GM19324 (cell line): Measurements from ENCODE around the gene OXCT2.
"Not testable (repeated sequence)": the region's sequence is repeated elsewhere in the genome, so short reads cannot be mapped to it uniquely, and the experiment has no call there.

ENCODE experiments used
- ATAC-seq: cut with Tn5 transposase; IDR thresholded peaks from one replicate; pipeline ENCODE4 v1.9.1; 2021; ENCODE audit warnings: mild to moderate bottlenecking, moderate library complexity; ENCODE audit not compliant: unreplicated experiment, low FRiP score

OXCT2 gene

GRCh38 chr1:39787964-39788363 lies 16.8 kb upstream of the OXCT2 start:
- ATAC-seq, result not testable (repeated sequence)

GRCh38 chr1:39787468-39787867 lies 16.3 kb upstream of the OXCT2 start:
- no peak for ATAC-seq

- ATAC-seq, result not testable (repeated sequence)
Observed at GRCh38 chr1:39787108-39787375, 15.9 kb upstream of the OXCT2 start.

DNA sequence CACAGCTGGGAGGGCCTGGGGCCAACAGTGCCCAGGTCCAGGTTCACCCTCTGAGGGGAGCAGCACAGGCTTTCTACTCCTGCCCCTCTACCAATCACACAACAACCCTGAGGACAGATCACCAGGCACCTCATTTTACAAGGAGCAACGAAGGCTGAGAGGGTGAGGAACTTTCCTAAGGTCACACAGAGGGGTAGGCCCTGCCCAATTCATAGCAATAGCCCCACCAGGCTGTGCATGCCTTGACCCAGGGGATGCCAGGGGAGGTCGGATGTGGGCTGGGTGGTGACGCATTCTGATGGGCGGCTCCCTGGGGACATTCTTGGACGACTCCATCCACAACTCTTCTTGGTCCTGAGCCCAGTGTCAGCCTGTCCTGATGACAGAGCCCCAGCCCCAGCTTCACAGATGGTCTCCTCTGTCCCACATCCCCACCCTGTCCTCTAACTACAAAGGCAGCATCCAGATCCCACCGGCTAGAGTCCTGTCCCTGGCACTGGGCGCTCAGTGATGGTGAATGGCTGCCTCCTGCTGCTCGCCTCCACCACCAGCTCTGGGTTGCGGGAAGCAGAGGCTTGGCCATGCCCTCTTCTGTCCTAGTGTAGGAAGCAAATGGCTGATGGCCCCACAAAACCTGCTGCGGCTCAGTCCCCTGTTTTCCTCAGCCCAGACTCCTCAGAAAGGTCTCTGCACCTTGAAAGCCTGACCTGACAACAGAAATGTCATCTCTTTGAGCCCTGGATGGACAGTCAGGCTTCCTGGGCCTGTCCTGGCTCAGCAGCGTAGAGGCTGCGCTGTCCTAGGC lies 15.4 kb upstream of the OXCT2 start:
- ATAC-seq, result not testable (repeated sequence)

DNA sequence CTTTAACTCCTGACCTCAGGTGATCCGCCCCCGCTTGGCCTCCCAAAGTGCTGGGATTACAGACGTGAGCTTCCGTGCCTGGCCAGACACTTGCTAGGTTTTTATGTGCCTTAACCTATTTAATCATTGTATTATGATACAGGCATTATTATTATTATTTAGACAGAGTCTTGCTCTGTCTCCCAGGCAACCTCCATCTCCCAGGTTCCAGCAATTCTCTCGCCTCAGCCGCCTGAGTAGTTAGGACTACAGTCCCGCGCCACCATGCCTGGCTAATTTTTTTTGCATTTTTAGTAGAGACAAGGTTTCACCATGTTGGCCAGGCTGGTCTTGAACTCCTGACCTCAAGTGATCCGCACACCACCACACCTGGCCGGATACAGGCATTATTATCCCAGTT lies 11.5 kb upstream of the OXCT2 start:
- not testable (repeated sequence) for ATAC-seq

GRCh38 chr1:39782103-39782502 lies 11.0 kb upstream of the OXCT2 start:
- ATAC-seq, result no peak

DNA sequence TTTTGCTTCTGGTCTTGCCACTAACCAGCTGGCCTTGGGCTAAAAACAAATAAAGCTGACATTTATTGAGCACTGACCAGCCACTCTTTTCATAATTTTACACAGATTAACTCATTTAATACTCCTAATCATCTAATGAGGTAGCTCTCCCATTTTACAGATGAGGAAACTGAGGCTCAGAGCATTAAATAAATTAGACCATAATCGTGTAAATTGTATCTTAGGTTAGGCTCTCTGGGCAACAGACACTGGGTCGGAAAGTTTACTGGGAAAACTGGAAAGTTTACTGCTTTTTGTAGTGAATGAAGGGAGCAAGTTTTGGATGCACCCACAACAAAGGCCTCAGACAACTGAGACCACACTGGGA lies 10.2 kb upstream of the OXCT2 start:
- ATAC-seq, result no peak

DNA sequence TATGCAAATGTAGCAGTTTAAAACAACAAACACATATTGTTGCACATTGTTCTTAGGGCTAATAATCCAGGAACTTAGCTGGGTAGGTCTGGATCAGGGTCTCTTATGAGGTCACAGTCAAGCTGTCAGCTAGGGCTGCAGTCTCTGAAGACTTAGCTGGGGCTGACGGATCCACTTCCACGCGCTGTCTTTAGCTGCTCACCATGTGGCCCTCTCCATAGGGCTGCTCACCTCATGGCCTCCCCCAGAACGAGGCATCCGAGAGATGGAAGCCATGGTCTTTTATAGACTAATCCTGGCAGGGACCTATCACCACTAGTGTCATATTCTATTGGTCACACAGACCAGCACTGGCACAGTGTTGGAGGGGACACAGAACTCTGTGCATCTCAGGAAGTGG lies 8.7 kb upstream of the OXCT2 start:
- no peak for ATAC-seq

DNA sequence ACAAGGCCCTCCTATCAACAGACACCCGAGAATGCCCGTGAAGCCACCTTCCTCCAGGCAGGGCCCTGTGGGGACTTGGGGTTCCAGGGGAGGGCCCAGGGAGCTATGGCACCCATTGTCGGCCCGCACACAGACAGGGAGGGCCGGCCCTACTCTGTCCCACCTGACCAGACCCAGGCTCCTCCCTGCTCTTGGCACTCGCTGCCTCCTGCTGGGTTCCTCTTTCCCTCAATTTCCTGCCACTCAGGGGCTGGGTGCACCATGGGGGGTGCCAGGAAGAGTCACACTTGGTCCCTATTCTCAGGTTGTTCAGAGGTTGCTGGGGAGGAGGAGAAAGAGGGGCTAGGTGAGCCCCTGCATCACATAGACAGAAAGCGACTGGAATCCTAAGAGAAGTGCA lies 8.0 kb upstream of the OXCT2 start:
- ATAC-seq, result no peak

GRCh38 chr1:39778463-39779099 lies 7.4 kb upstream of the OXCT2 start:
- not testable (repeated sequence) for ATAC-seq

DNA sequence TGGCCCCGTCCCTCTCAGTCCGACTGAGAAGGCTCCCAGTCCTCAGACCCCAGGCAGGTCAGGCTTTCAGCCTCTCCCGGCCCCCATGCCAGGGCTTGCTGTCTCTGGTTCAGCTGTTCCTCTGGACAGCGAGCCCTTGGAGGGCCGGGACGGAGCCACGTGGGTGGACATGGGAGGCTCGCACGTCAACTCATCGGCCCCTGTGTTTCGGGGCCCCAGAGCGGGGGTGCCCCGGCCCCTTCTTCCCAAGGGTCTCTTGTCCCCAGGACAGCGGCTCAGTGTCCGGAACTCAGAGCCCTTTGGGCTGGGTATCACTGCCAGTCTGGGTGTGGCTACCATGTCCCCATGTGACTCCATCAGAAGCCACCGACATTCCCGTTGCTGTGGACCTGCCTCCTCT lies 6.7 kb upstream of the OXCT2 start:
- not testable (repeated sequence) for ATAC-seq

DNA sequence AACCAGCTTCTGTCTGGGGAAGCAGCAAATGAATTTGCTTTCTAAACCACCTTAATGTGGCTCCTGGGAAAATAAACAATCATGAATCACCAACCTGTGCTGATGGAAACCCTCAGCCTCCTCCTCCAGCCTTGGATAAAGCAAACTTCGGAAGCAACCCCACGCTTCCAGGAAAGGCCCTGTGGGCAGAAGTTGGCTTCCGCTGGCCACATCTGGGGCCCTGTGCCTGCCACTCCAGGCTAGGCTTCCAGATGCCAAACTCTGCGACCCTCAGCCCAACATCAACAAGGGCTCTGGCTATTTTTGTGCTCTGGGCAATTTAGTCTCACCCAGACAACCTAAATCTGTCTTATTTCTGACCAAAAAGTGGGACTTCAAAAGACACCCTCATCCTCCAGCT lies 6.2 kb upstream of the OXCT2 start:
- no peak for ATAC-seq

- ATAC-seq, result no peak
Observed at GRCh38 chr1:39776886-39777285, 5.7 kb upstream of the OXCT2 start.

GRCh38 chr1:39776400-39776713 lies 5.2 kb upstream of the OXCT2 start:
- ATAC-seq, result no peak

DNA sequence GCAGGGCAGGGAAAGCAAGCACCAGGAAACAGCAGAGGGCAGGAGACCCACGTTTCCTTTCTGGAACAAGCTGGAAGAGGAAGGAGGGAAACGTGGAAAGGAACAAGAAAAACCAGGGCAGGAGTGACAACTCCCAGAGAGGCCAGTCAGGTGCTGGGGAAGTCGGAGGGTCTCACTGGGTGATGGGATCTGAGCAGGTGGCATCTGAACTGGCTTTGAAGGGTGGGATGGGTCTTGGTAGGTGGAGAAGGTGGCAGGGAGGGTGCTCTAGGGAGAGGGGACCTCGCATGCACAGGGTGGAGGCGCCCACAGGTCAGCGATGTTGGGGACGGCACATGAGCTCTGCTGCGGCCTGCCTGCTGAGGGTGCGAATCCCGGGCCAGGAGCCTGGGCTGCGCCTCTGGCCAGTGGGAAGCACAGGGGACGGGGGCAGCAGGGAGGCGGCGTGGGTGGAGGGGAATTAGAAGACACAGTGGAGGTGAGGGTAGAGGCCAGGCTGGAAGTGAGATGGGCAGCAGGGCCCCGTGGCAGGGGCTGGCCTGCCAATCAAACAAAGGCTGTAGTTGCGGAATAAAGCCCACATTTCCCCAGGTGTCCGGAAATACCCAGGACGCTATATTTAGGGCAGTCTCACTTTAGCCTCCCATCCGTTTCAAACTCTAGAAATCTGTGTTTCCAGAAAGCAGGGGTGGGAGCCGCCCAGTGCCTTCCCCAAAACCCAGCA lies 4.7 kb upstream of the OXCT2 start:
- not testable (repeated sequence) for ATAC-seq

DNA sequence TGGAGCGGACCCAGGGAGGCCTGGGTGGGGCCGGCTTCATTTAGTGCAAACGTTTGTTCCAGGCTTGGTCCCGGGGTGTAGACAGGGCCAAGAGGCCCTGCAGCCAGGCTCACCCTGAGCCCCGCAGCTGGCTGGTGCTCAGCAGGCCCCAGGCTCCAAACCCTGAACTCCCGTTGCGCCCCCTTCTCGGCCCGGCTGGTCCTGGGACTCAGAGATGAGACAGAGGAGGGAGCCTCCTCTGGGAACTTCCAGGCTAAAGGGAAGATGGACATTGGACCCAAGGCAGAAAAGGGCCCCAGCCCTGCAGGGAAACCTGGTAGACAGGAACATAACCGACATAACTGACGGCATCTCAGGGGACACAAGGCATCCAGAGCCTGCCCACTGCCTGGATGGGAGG lies 4.0 kb upstream of the OXCT2 start:
- not testable (repeated sequence) for ATAC-seq

GRCh38 chr1:39773369-39773979 lies 2.3 kb upstream of the OXCT2 start:
- ATAC-seq, result not testable (repeated sequence)

GRCh38 chr1:39770100-39771021 lies 787 bp downstream of the OXCT2 start:
- not testable (repeated sequence) for ATAC-seq

GRCh38 chr1:39769502-39769901 lies 1.6 kb downstream of the OXCT2 start:
- not testable (repeated sequence) for ATAC-seq

GRCh38 chr1:39766466-39766865 lies 4.7 kb downstream of the OXCT2 start:
- ATAC-seq, result not testable (repeated sequence)
